M059J (cell line): ENCODE results near the gene SMYD3. TPM values are rescaled to one million over a fixed set of nuclear protein-coding genes. Genes with fewer than 3 reads are reported as not detected.
"Not testable (repeated sequence)": the region's sequence is repeated elsewhere in the genome, so short reads cannot be mapped to it uniquely, and the experiment has no call there.

Source experiments
- DNase-seq: peaks from one replicate; pipeline ENCODE4 v3.0.0-alpha.2; 2012; ENCODE audit warnings: low read depth
- total RNA-seq: library from RNA; depleted of rRNA; stranded (reverse); fragments of >200 nt; shearing (Covaris generic); gene quantifications from 2 replicates; pipeline ENCODE4 v1.2.3, GENCODE V29; 2014

Gene SMYD3
- total RNA-seq, 1 experiment from 2014 or later, result 35.5 TPM

- DNase-seq, result no peak
Measured at GRCh38 chr1:245807954-245808719, 698.9 kb downstream of the SMYD3 start.

DNA sequence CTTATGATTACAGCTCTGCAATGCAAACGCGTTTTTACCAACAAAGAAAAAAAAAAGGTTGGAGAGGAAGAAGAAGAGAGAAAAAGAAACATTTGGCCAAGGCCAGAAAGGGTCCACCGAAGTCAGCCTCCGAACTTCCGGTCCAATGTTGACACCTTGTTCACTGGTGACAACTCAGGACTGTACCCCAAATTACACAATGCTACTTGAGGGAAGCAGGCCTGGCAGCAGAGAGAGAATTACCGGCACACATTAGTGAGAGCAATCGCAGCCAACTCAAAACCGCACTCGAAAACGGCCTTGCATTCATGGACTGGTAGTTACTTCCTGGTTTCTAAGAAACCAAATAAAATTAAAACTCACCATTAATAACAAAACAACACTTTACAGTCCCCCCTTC is 699.8 kb downstream of the SMYD3 start:
- DNase-seq, result peak; percentile 75

DNA sequence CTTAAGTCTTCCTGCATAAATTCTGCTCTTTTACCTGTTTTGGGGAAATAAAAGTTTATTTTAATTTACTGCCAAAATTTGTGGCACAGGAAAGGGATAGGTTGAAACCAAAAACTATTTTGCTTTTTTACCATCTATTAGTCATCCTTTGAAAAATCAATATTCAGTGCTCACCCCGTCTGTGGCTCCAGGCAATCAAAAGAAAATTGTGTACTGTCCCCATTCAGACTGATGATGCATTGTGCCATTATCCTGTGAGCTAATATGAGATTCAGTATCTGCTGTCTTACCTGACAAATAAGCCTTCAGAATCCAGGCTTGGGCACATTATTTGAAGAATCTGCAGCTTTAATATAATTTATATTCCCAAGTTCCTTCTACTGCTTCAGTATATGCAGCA is 701.5 kb downstream of the SMYD3 start:
- no peak for DNase-seq

DNA sequence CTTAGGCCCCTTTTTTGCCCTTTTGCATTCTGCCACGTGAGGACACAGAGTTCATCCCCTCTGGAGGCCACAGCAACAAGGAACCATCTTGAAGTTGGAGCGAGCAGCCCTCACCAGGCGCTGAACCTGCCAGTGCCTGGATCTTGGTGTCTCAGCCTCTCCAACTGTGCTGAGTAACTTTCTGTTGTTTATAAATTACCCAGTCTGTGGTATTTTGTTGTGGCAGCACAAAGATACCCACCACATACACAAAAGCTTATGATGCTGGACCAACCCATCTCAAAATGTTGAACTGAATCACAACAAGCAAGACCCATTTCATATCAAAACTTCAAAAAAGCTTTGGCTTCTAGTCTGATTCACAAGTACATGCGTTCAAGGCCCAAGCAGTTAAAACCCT is 702.4 kb downstream of the SMYD3 start:
- peak; percentile 77 for DNase-seq

- no peak for DNase-seq
Measured at GRCh38 chr1:245803666-245804037, 703.4 kb downstream of the SMYD3 start.

- peak; percentile 92 for DNase-seq
Measured at GRCh38 chr1:245802941-245803665, 704.0 kb downstream of the SMYD3 start.

- DNase-seq, result peak; percentile 94
Measured at GRCh38 chr1:245800901-245801605, 706.0 kb downstream of the SMYD3 start.

GRCh38 chr1:245798349-245798711 is 708.7 kb downstream of the SMYD3 start:
- DNase-seq, result no peak

DNA sequence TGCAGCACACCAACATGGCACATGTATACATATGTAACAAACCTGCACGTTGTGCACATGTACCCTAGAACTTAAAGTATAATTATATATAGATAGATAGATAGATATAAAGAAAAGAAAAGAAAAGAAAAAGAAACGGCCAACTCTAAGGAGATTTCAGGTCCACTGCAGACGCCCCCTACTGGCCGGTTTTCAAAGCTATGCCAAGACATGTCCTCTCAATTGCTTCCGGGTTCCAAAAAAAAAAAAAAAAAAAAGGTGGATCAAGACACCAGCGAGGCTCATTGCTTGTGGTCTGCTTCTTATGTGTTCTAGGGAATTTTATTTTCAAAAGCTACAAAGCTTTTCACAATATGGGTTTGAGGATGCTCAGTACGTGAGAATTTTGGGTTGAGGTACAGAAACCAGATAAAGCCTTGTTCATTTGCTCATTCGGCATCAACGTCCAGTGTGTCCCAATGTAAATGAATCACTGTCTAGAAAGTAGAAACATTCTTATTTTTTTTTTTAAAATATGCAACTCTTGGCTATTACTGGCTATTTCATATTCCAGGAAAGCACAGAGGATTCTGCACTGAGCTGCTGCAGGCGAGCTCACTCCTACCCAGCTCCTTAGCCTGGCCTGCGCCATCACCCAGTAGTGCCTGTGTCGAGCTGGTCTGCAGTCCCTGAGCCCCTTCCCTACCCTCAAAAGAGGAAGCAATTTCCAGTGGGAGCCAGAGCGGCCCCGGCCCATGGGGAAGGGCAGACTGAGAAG is 709.3 kb downstream of the SMYD3 start:
- DNase-seq, result no peak

DNA sequence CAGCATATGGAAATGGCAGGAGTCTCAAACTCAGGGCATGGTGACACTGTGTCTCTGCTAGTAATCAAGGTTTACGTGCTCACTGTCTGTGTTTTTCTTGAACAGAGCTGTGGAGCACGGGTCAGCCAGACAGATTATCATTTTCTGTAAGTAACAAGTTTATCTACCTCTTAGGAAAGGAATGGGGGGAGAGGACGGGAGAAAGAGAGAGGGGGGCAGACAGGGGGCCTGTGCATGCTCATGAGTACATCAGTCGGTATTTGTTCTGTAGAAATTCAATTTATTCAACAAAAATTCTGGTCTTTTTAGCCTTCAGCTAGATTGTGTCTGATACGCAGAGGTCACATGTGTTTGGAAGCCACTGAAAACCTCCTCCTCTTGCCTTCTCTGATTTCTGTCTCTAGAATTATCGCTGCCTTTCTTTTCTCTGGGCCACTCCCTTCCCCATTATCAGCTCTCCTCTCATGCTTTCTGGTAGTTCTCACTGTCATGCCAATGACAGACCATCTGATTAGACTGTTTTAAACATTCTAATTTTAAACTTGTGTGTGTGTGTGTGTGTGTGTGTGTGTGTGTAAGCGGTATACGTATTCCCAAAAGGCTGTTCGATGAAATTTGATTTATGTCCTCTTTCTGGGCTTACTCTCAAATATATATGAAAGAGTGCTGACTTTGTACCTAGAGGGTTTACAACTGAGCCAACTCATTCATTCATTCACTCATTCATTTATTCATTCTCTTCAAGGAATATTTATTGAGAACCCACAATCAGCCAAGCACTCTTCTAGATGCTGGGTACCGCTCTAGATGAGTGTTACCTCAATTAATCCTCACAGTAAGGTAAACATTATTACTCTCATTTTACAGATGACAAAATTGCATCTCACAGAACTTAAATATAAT is 715.4 kb downstream of the SMYD3 start:
- no peak for DNase-seq

- peak; percentile 80 for DNase-seq
Measured at GRCh38 chr1:245790441-245790840, 716.6 kb downstream of the SMYD3 start.

- no peak for DNase-seq
Measured at GRCh38 chr1:245788886-245789285, 718.2 kb downstream of the SMYD3 start.

DNA sequence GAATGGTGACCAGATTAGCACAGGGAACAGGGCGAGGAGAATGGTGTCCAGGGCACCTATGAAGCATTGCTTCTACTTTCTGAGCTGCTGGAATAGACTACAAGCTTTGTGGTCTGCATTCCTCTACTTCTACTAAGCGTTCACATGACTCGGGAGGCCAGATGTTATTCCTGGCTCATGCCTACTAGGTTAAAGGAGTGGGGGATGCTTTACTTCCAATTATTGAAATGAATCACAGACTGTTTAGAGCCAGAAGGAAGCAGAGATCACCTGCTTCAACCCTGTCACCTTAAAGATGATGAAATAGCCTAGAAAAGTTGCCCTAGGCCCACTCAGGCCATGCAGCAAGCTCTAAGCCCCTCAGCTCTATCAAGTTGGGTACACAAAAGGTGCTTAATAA is 718.8 kb downstream of the SMYD3 start:
- DNase-seq, result peak; percentile 94

GRCh38 chr1:245786948-245787347 is 720.1 kb downstream of the SMYD3 start:
- no peak for DNase-seq

- no peak for DNase-seq
Measured at GRCh38 chr1:245779797-245780755, 727.0 kb downstream of the SMYD3 start.

DNA sequence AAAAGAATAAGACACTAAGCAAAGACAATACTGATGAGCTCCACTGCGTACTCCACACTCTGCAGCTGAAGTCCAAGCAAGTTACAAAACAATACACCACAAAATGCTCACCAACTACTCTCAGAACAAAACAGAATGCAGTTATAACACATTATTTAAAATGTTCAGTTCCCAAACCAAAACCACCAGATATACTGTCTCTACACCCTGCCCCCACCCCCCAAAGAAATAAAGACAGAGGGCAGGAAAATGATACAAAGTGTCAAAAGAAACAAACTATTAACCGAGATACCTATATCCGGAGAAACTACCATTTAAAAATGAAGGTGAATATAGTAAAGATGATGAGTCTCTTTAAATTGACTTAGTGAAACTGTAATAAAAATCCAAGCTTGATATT is 729.3 kb downstream of the SMYD3 start:
- DNase-seq, result no peak

GRCh38 chr1:245776694-245777332 is 730.3 kb downstream of the SMYD3 start:
- no peak for DNase-seq

DNA sequence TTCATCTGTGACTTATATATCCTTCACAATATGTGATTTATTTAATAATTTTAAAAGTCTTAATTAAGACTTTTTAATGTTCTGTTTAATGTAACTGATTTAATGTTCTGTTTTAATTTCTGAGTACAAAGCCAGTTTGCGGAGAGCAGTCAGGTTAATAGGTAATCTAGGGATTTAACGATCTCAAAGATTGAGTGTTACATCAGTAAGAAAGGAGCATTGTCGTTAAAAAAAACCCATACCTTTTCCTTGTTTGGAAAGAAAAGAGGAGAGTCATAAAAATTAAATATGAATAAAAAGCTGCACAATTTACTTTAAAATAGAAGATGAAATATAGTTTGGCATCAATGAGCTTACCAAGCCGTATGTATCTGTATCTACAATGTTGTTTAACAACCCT is 730.9 kb downstream of the SMYD3 start:
- no peak for DNase-seq

DNA sequence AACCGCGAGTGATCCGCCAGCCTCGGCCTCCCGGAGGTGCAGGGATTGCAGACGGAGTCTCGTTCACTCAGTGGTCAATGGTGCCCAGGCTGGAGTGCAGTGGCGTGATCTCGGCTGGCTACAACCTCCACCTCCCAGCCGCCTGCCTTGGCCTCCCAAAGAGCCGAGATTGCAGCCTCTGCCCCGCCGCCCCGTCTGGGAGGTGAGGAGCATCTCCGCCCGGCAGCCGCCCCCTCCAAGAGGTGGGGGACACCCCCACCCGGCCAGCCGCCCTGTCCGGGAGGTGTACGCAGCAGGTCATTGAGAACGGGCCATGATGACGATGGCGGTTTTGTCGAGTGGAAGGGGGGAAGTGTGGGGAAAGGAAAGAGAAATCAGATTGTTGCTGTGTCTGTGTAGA is 732.1 kb downstream of the SMYD3 start:
- DNase-seq, result not testable (repeated sequence)
